ENCODE results near the gene ADGRB2.
A peak's percentile ranks its signal among the peaks of the same experiment; 100 is the strongest.

Gene ADGRB2, protein sequence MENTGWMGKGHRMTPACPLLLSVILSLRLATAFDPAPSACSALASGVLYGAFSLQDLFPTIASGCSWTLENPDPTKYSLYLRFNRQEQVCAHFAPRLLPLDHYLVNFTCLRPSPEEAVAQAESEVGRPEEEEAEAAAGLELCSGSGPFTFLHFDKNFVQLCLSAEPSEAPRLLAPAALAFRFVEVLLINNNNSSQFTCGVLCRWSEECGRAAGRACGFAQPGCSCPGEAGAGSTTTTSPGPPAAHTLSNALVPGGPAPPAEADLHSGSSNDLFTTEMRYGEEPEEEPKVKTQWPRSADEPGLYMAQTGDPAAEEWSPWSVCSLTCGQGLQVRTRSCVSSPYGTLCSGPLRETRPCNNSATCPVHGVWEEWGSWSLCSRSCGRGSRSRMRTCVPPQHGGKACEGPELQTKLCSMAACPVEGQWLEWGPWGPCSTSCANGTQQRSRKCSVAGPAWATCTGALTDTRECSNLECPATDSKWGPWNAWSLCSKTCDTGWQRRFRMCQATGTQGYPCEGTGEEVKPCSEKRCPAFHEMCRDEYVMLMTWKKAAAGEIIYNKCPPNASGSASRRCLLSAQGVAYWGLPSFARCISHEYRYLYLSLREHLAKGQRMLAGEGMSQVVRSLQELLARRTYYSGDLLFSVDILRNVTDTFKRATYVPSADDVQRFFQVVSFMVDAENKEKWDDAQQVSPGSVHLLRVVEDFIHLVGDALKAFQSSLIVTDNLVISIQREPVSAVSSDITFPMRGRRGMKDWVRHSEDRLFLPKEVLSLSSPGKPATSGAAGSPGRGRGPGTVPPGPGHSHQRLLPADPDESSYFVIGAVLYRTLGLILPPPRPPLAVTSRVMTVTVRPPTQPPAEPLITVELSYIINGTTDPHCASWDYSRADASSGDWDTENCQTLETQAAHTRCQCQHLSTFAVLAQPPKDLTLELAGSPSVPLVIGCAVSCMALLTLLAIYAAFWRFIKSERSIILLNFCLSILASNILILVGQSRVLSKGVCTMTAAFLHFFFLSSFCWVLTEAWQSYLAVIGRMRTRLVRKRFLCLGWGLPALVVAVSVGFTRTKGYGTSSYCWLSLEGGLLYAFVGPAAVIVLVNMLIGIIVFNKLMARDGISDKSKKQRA (N-terminal part only)

DNA sequence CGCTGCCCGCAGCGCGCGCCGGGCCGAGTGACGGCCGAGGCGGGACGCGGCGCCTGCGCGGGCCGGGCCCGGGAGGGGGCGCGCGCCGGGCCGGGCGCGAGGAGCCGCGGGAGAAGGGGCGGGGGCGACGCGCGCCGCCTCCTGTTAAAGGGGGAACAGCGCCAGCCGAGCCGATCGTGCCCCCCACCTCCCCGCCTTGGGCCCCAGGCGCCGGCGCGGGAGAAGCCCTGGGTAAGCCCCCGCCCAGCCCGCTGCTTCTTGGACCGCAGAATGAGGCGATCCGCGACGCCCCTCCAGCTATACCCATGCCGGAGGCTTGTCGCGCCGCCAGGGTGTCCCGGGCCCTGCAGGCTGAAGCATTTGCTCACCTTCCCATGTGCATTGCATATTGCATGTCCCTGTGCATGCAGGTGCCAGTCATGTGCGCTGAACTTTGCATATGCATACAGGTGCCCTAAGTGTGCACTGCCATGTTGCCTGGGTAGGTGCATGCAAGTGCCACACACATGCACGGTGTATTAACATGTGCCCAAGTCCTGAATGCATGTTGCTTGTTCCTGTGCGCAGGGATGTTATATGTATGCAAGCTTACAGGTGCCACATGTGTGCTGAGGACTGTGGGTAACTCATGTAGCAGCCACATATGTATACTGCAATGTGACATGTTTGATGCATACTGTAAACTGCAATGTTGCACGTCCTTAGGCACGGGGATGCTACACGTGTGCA is at the start of gene ADGRB2:
Gene ADGRB2 (minus strand): TSS at position 29 of the 729 bp plus-strand sequence. CDS start 7,119 bp downstream, outside the sequence.
- peaks cover 27% of the 10 kb centered on the region for H3K27me3 ChIP-seq (ENCODE audit: control insufficient read depth, insufficient read depth, low read length)
- H3K4me1 ChIP-seq (ENCODE audit: control insufficient read depth, insufficient read depth, low read length): peaks cover 6% of the 10 kb centered on the region
- peak within 1 kb of the TSS; percentile 60 for H3K4me3 ChIP-seq (ENCODE audit: low read length)
- no peak within 1 kb of the TSS for H3K9ac ChIP-seq (ENCODE audit: low read length)
- no peaks in the 10 kb centered on the region for H3K36me3 ChIP-seq (ENCODE audit: control insufficient read depth, insufficient read depth, low read length)
- H3K27ac ChIP-seq (ENCODE audit: low read depth, low read length): no peak within 1 kb of the TSS

DNA sequence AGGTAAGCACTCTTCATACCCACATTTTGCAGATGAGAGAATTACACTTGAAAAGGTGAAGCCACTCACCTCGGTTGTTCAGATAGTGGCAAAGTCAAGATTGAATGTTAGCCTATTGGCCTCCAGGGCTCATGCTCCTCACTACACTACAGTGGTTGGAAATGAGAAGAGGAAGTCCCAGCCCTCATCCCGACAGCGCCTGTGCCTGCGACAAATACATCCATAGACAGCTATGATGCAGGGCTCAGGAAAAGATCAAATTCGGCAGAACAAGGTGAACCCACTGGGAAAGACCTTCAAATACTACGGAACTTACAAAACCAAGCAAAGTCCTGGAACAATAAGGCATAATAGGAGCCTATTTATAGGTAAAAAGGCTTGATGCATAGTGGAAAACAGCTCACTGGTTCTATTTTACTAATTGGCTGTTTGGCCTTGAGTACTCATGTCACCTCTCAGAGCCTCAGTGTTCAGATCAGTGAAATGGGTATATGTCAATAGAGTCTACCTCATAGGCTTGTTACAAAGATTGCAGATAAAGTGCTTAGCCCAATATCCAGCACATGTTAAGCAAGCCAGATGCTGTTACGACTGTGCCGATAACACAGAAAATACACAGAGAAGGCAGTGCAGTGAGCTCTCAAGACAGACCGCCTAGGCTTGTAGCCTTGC is 48.2 kb upstream of the ADGRB2 start:
- H3K27me3 ChIP-seq (ENCODE audit: control insufficient read depth, insufficient read depth, low read length): no peaks in the 10 kb centered on the region
- H3K36me3 ChIP-seq (ENCODE audit: control insufficient read depth, insufficient read depth, low read length): no peaks in the 10 kb centered on the region
- H3K9ac ChIP-seq (ENCODE audit: low read length): no peak overlapping the region
- no peak overlapping the region for H3K4me3 ChIP-seq (ENCODE audit: low read length)
- no peaks in the 10 kb centered on the region for H3K4me1 ChIP-seq (ENCODE audit: control insufficient read depth, insufficient read depth, low read length)
- no peak overlapping the region for H3K27ac ChIP-seq (ENCODE audit: low read depth, low read length)

DNA sequence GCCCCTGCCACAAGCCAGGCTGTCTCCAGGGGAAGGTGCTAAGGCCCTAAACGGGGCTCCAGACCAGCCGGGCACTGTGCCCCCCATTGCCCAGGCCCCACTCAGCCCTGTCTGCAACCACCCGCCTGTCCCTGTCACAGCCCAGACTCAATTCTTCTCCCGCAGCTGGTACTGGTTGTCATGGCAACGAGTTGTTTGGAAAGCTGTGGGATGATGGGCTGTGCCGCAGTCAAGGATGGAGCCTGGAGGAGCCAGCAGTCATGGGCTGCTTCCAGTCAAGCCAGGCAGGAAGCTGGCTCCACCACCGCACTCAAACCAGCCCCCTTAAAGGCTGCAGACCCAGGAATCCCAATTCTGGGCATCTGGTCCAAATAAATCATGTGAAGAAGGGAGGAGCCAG is 47.5 kb upstream of the ADGRB2 start:
- Histone ChIP-seq H3K4me3 (ENCODE audit: low read length) (no peak overlapping the region), H3K4me1 (ENCODE audit: control insufficient read depth, insufficient read depth, low read length) (no peaks in the 10 kb centered on the region), H3K27me3 (ENCODE audit: control insufficient read depth, insufficient read depth, low read length) (no peaks in the 10 kb centered on the region), H3K9ac (ENCODE audit: low read length) (no peak overlapping the region), H3K27ac (ENCODE audit: low read depth, low read length) (no peak overlapping the region), H3K36me3 (ENCODE audit: control insufficient read depth, insufficient read depth, low read length) (no peaks in the 10 kb centered on the region)

DNA sequence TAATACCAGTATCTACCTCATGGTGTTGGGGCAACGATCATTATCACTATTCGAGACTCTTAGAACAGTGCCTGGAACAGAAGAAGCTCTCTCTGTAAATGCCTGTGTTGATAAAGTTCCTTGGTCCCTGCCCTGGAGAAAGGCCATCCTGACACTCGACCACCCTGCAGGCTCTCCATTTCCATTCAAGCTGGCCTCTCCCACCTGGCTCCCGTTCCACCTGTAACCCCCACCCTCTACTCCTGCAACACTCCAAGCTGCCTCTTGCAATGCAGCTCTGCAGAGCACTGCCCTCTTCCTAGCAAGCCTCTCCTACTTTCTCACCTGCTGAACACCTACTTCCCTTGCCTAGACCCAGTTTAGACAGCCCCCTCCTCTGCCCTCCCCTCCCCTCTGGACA is 45.6 kb upstream of the ADGRB2 start:
- Histone ChIP-seq H3K4me1 (ENCODE audit: control insufficient read depth, insufficient read depth, low read length) (no peaks in the 10 kb centered on the region), H3K4me3 (ENCODE audit: low read length) (no peak overlapping the region), H3K27ac (ENCODE audit: low read depth, low read length) (no peak overlapping the region), H3K9ac (ENCODE audit: low read length) (no peak overlapping the region), H3K36me3 (ENCODE audit: control insufficient read depth, insufficient read depth, low read length) (no peaks in the 10 kb centered on the region), H3K27me3 (ENCODE audit: control insufficient read depth, insufficient read depth, low read length) (no peaks in the 10 kb centered on the region)

DNA sequence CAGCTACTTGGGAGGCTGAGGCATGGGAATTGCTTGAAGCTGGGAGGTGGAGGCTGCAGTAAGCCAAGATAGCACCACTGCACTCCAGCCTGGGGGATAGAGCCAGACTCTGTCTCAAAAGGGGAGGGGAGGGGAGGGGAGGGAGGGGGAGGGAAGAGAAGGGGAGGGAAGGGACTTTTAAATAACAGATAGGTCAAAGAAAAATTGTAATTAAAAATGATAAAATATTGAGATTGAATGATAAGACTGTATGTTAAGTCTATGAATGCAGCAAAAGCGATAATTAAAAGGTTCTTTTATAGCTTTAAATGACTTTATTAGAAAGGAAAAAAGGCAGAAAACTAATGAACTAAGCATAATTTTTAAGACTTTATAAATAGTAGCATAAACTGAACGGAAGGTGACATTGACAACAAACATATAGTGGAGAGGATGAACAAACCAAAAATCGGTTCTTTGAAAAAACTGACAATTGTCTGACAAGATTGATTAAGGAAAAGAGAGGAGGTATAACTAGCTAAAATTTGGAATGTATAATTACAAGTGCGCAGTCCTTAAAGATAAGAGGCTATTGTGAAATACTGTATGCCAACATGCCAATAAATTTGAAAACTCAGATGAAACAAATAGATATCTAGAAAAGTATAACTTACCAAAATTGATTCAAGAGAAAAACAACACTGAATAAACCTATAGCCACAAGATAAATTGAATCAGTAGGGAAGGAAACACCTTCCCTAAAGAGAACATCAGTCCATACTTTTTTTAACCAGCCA is 43.3 kb upstream of the ADGRB2 start:
- no peak overlapping the region for H3K27ac ChIP-seq (ENCODE audit: low read depth, low read length)
- H3K4me1 ChIP-seq (ENCODE audit: control insufficient read depth, insufficient read depth, low read length): no peaks in the 10 kb centered on the region
- no peak overlapping the region for H3K9ac ChIP-seq (ENCODE audit: low read length)
- H3K27me3 ChIP-seq (ENCODE audit: control insufficient read depth, insufficient read depth, low read length): no peaks in the 10 kb centered on the region
- H3K4me3 ChIP-seq (ENCODE audit: low read length): no peak overlapping the region
- H3K36me3 ChIP-seq (ENCODE audit: control insufficient read depth, insufficient read depth, low read length): no peaks in the 10 kb centered on the region

DNA sequence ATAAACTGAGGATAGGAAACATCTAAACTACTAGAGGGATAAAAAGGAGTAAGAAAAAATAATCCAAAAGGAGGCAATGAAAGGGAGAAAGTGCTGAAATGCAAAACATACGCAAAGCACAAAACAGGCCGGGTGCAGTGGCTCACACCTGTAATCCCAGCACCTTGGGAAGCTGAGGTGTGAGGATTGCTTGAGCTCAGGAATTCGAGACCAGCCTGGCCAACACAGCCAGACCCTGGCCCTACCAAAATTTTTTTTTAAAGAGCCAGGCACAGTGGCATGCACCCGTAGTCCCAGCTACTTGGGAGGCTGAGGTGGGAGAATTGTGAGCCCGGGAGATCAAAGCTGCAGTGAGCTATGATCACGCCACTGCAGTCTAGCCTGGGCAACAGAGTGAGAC is 41.2 kb upstream of the ADGRB2 start:
- H3K36me3 ChIP-seq (ENCODE audit: control insufficient read depth, insufficient read depth, low read length): no peaks in the 10 kb centered on the region
- H3K4me3 ChIP-seq (ENCODE audit: low read length): no peak overlapping the region
- H3K27me3 ChIP-seq (ENCODE audit: control insufficient read depth, insufficient read depth, low read length): no peaks in the 10 kb centered on the region
- H3K9ac ChIP-seq (ENCODE audit: low read length): no peak overlapping the region
- no peak overlapping the region for H3K27ac ChIP-seq (ENCODE audit: low read depth, low read length)
- no peaks in the 10 kb centered on the region for H3K4me1 ChIP-seq (ENCODE audit: control insufficient read depth, insufficient read depth, low read length)

DNA sequence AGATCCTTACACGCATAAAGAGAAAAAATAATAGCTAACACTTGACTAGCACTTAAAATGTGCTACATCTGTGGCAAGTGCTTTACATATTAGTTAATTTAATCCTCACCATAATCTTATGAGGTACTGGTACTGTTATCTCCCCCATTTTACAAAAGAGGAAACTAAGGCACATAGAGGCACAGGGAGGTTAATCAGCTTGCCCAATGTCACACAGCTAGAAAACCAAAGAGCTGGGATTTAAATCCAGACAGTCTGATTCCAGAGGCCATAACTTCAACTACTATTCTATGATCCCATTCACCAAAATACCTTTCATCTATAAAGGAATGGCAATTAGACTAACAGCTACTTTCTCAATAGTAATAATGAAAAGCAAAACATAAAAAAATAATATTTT is 40.0 kb upstream of the ADGRB2 start:
- Histone ChIP-seq H3K4me3 (ENCODE audit: low read length) (no peak overlapping the region), H3K9ac (ENCODE audit: low read length) (no peak overlapping the region), H3K27me3 (ENCODE audit: control insufficient read depth, insufficient read depth, low read length) (no peaks in the 10 kb centered on the region), H3K27ac (ENCODE audit: low read depth, low read length) (no peak overlapping the region), H3K4me1 (ENCODE audit: control insufficient read depth, insufficient read depth, low read length) (no peaks in the 10 kb centered on the region), H3K36me3 (ENCODE audit: control insufficient read depth, insufficient read depth, low read length) (no peaks in the 10 kb centered on the region)

DNA sequence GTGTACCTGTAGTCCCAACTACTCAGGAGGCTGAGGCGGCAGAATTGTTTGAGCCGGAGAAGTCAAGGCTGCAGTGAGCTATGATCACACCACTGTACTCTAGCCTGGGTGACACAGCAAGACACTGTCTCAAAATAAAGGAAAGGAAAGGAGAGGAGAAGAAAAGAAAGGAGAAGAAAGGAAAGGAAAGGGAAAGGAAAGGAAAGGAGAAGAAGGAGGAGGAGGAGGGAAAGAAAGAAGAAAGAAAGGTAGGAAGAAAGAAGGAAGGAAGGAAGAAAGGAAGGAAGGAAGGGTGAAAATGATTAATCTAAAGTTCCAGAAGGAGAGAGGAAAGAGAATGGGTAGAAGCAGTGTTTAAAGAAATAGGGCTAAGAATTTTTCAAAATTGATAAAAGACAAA is 39.5 kb upstream of the ADGRB2 start:
- H3K4me3 ChIP-seq (ENCODE audit: low read length): no peak overlapping the region
- H3K27me3 ChIP-seq (ENCODE audit: control insufficient read depth, insufficient read depth, low read length): no peaks in the 10 kb centered on the region
- no peak overlapping the region for H3K27ac ChIP-seq (ENCODE audit: low read depth, low read length)
- H3K9ac ChIP-seq (ENCODE audit: low read length): no peak overlapping the region
- H3K4me1 ChIP-seq (ENCODE audit: control insufficient read depth, insufficient read depth, low read length): no peaks in the 10 kb centered on the region
- no peaks in the 10 kb centered on the region for H3K36me3 ChIP-seq (ENCODE audit: control insufficient read depth, insufficient read depth, low read length)

DNA sequence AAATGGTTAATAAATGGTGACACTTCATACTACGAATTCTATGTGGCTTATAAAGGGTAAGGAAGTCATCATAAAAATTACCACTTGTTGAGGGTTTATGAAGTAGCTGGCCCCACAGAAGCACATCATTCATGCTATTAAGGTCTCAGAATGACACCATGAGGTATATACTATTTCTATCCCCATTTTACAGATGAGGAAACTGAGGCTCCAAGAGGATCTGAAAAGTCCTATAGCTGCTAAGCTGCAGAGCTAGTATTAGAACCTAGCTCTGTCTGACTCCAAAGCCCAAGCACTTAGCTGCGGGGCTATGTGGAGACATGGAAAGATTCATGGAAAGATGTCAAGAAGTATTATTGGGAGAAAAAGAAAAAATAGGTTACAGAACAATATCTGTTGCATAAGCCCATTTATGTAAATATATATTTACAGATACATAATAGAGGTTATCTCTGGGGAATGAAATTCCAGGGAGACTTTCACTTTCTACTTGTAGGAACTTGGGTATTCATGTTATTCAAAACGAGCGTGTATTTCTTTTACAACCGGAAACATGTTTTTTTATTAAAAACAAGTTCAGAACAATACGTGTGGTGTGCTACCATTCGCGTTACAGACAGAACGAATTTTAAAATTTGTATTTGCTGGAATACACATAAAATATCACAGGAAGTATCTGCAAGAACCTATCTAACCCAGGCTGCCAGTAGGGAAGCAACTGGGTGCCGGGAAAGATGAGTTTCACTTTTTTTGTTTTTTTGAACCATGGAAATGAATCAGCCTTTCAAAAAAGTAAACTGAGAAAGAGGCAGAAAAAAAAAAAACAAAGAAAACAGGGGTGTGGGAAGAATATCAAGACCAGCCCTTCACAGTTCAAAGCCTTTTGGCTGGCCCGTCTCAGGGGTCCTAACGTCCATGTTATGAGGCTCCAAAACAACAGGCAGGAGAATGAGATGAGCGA is 38.3 kb upstream of the ADGRB2 start:
- Histone ChIP-seq H3K4me3 (ENCODE audit: low read length) (no peak overlapping the region), H3K4me1 (ENCODE audit: control insufficient read depth, insufficient read depth, low read length) (no peaks in the 10 kb centered on the region), H3K9ac (ENCODE audit: low read length) (no peak overlapping the region)

DNA sequence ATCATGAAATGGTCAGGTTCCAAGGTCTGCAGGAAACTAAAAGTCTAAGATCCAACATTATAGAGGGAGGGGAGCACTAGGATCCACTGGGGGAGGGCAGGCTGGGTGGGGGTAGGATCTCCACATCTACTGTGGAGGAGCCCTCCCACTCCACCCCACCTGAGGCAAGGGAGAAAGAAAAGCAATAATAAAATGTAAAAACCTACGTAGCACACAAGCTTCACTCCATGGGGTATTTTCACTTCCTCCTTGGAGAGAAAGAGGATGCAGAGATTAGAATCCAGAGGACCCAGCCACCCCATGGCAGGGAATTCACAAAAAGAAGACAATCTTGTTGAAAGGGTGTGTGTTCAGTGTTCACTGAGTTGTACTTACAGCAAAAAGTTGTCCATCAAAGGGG is 37.3 kb upstream of the ADGRB2 start:
- Histone ChIP-seq H3K27ac (ENCODE audit: low read depth, low read length) (no peak overlapping the region), H3K27me3 (ENCODE audit: control insufficient read depth, insufficient read depth, low read length) (no peaks in the 10 kb centered on the region), H3K9ac (ENCODE audit: low read length) (no peak overlapping the region), H3K4me3 (ENCODE audit: low read length) (no peak overlapping the region), H3K36me3 (ENCODE audit: control insufficient read depth, insufficient read depth, low read length) (no peaks in the 10 kb centered on the region), H3K4me1 (ENCODE audit: control insufficient read depth, insufficient read depth, low read length) (no peaks in the 10 kb centered on the region)

More for the DNA sequence above, 38.3 kb upstream of the ADGRB2 start:
- H3K27ac ChIP-seq (ENCODE audit: low read depth, low read length): no peak overlapping the region
- H3K36me3 ChIP-seq (ENCODE audit: control insufficient read depth, insufficient read depth, low read length): no peaks in the 10 kb centered on the region
- no peaks in the 10 kb centered on the region for H3K27me3 ChIP-seq (ENCODE audit: control insufficient read depth, insufficient read depth, low read length)

Data from rectal smooth muscle tissue (tissue), 1 donor.